Breast epithelium (tissue), 4 donors: Measurements from ENCODE around the gene SLC7A9. TPM values are rescaled to one million over a fixed set of nuclear protein-coding genes. Genes with fewer than 3 reads are reported as not detected.

Experiments
- DNase-seq, 2 donors: peaks; one replicate each; pipeline ENCODE4 v3.0.0-alpha.2; 2019; ENCODE audit warnings: low spot score in 2 of 2
- H3K27ac ChIP-seq, 2 donors: fragments of 200-600 bp; sonication (generic) in 1 of 2; one replicate each; pipeline ENCODE4 v1.5.1; 2016 to 2019; ENCODE audit warnings: mild to moderate bottlenecking in 1 of 2
- H3K27me3 ChIP-seq, 2 donors: fragments of 200-600 bp; sonication (generic) in 1 of 2; one replicate each; pipeline versions ENCODE4 v1.5.1 to v1.6.0; 2017 to 2019; ENCODE audit warnings: control low read depth in 1 of 2, mild to moderate bottlenecking in 1 of 2
- H3K36me3 ChIP-seq: fragments of 200-600 bp; one replicate; pipeline ENCODE4 v1.5.1; 2019
- H3K4me1 ChIP-seq, 2 donors: fragments of 200-600 bp; sonication (generic); one replicate each; pipeline ENCODE4 v1.5.1; 2016 to 2019; ENCODE audit warnings: control low read depth in 1 of 2
- H3K4me3 ChIP-seq, 3 donors: fragments of 200-600 bp; sonication (generic); 1 replicate in 2 of 3; 2 replicates in 1 of 3; pipeline ENCODE4 v1.5.1; 2016 to 2019; ENCODE audit warnings: mild to moderate bottlenecking in 3 of 3, moderate library complexity in 2 of 3
- H3K9me3 ChIP-seq, 2 donors: fragments of 200-600 bp; sonication (generic) in 1 of 2; one replicate each; pipeline ENCODE4 v1.5.1; 2016 to 2019; ENCODE audit warnings: control low read depth in 1 of 2
- CTCF ChIP-seq, 3 donors: fragments of 450-650 bp; IDR thresholded peaks; one replicate each; pipeline ENCODE4 v1.5.1; 2016 to 2017; ENCODE audit warnings: antibody characterized with exemption in 3 of 3, mild to moderate bottlenecking in 3 of 3, moderate library complexity in 3 of 3
- POLR2A ChIP-seq: fragments of 450-650 bp; IDR thresholded peaks from one replicate; pipeline ENCODE4 v1.6.1; 2016; ENCODE audit warnings: antibody characterized with exemption, mild to moderate bottlenecking, moderate library complexity
- POLR2AphosphoS5 ChIP-seq, 3 donors: sonication (generic); formaldehyde crosslinking; IDR thresholded peaks; one replicate each; pipeline ENCODE4 v1.6.1; 2017; ENCODE audit warnings: antibody characterized with exemption in 3 of 3
- intact Hi-C: fragments of 100-400 bp; cut with DNase I; formaldehyde crosslinking; loops from one replicate; pipeline ENCODE4 v1.15.1; 2023; ENCODE audit warnings: low total_unique reads
- total RNA-seq, 3 donors: library from RNA; depleted of rRNA; stranded (reverse); fragments of >200 nt; gene quantifications; one replicate each; pipeline ENCODE4 v1.1.0, GENCODE V29; 2016

The SLC7A9 gene
- total RNA-seq, 3 donors from 2014 or later, result 0.29 to 0.48 (median 0.33) TPM

GRCh38 chr19:32831611-32832010 is 38.0 kb downstream of the SLC7A9 start:
- H3K4me1 ChIP-seq, result no peaks in the 10 kb centered on the region
- no peak for DNase-seq
- H3K4me3 ChIP-seq, result no peak overlapping the region
- intact Hi-C loops, result no loop called here
- H3K9me3 ChIP-seq, result no peaks in the 10 kb centered on the region
- no peak overlapping the region for H3K27ac ChIP-seq
- H3K36me3 ChIP-seq, result no peaks in the 10 kb centered on the region
- TF ChIP-seq CTCF (IDR thresholded peaks at IDR 0.05), result no peak
- no peak for TF ChIP-seq POLR2A
- H3K27me3 ChIP-seq, result no peaks in the 10 kb centered on the region

DNA sequence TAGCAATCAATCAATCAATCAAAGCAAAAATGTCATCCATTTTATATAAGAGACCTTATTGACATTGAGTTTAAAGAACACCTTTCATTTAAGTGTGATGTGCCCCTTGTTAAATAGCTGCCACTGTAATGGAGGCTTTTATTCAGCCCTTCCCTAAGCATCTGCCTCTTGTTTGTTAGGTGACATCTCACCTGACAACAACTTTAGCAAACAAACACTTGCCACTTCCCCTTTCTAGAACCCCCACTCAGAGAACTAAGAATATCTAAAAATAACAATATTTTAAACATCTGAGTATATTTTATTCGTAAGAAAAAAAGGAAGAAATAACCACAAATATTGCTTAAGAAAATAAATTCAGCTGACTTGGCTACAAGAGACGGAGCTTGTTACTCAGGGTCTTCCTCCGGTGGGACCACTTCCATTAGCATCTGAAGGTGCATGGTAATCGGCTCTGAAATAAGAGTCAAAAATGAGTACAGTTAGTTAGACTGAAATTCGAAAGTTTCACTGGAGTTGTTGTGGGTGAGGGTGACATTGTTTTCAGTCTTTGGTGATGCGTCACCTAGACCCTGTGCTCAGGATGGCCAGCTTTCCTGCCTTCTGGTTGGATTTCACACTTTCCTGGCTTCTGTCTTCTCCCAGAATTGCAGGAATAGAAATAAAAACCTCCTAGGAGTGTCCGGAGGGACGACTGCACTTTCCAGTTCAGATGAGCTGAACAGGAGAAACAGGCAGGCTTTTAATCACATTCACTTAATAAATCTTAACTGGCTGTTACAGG is 39.1 kb downstream of the SLC7A9 start:
- no peak for TF ChIP-seq POLR2A
- TF ChIP-seq CTCF (IDR thresholded peaks at IDR 0.05), result no peak
- no peak for DNase-seq
- Histone ChIP-seq H3K4me3 (no peak overlapping the region), H3K27me3 (no peaks in the 10 kb centered on the region), H3K27ac (no peak overlapping the region), H3K4me1 (no peaks in the 10 kb centered on the region), H3K36me3 (no peaks in the 10 kb centered on the region), H3K9me3 (no peaks in the 10 kb centered on the region)
- intact Hi-C loops, result no loop called here

DNA sequence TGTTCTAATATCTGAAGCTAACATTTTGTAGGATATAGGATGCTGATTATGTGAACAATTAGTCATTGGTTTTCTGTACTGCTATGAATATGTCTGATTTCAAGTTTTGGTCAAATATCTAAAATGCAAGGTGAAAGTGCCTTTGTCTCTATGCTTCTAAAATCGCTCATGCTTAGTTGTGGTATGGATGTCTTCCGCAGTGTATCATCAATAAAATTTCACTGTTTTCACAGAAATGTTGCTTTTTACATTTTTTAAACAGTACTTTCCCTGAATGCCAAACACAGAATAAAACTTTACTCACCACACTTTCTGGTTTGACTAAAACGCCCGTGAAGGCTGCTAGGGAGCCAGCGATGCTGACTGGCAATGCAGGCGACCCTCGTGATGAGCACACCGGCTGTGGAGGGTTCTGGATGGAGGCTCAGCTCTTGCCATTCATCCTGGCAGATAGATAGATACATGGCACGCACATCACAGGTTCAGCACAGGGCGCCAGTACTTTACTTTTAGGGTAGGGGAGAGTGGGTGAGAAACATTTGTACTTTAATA is 40.1 kb downstream of the SLC7A9 start:
- no peak overlapping the region for H3K4me3 ChIP-seq
- no peak for DNase-seq
- intact Hi-C loops, result no loop called here
- no peaks in the 10 kb centered on the region for H3K27me3 ChIP-seq
- TF ChIP-seq POLR2AphosphoS5 (IDR thresholded peaks at IDR 0.05) (no peak), CTCF (IDR thresholded peaks at IDR 0.05) (no peak), POLR2A (no peak)
- H3K9me3 ChIP-seq, result no peaks in the 10 kb centered on the region
- no peaks in the 10 kb centered on the region for H3K36me3 ChIP-seq
- no peaks in the 10 kb centered on the region for H3K4me1 ChIP-seq
- H3K27ac ChIP-seq, result no peak overlapping the region

DNA sequence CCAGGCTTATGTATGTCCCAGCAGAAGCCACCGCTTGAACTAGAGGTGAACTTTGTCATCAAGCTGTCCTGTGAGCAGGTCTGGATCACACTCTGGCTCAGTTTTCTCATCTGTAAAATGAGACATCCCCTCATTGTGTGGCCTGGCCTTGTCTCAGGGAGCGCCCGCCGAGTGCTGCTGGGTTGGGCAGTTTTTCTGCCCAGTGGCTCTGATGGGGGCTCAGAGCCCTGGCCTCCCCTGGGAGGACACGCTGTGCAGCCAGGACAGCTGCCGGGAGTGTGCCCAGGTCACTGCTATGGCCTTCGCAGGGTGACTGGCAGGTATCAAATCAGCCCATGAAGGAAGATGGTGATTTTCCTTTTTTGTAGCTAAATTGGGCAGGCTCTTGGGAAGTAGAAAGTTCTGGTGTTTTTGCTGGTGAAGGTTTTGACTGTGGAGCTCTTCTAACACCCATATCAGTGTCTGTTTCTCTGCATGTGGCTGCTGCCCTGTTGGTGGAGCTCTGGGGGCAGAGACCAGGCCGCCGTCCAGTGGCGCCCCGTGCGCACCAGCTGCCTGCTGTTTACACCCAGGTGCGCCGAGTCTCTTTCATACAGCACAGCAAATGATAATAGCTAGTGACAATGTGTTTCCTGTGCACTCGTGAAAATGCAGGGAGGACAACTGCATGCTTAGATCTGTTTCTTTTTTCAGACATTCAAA is 40.8 kb downstream of the SLC7A9 start:
- H3K4me3 ChIP-seq, result no peak overlapping the region
- no peak overlapping the region for H3K27ac ChIP-seq
- DNase-seq, result no peak
- no peaks in the 10 kb centered on the region for H3K36me3 ChIP-seq
- no peaks in the 10 kb centered on the region for H3K27me3 ChIP-seq
- intact Hi-C loops, result no loop called here
- H3K4me1 ChIP-seq, result no peaks in the 10 kb centered on the region
- no peaks in the 10 kb centered on the region for H3K9me3 ChIP-seq
- TF ChIP-seq POLR2A, result no peak
- no peak for TF ChIP-seq POLR2AphosphoS5 (IDR thresholded peaks at IDR 0.05)
- no peak for TF ChIP-seq CTCF (IDR thresholded peaks at IDR 0.05)

- Histone ChIP-seq H3K4me3 (no peak overlapping the region), H3K36me3 (no peaks in the 10 kb centered on the region), H3K9me3 (no peaks in the 10 kb centered on the region), H3K27ac (no peak overlapping the region), H3K27me3 (no peaks in the 10 kb centered on the region), H3K4me1 (no peaks in the 10 kb centered on the region)
- intact Hi-C loops, result no loop called here
- DNase-seq, result no peak
- TF ChIP-seq POLR2A (no peak), POLR2AphosphoS5 (IDR thresholded peaks at IDR 0.05) (no peak), CTCF (IDR thresholded peaks at IDR 0.05) (no peak)
These were observed 41.4 kb downstream of the SLC7A9 start for GRCh38 chr19:32828139-32828538.
